Measurements from ENCODE around the gene TTC4.

Gene TTC4, protein sequence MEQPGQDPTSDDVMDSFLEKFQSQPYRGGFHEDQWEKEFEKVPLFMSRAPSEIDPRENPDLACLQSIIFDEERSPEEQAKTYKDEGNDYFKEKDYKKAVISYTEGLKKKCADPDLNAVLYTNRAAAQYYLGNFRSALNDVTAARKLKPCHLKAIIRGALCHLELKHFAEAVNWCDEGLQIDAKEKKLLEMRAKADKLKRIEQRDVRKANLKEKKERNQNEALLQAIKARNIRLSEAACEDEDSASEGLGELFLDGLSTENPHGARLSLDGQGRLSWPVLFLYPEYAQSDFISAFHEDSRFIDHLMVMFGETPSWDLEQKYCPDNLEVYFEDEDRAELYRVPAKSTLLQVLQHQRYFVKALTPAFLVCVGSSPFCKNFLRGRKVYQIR

DNA sequence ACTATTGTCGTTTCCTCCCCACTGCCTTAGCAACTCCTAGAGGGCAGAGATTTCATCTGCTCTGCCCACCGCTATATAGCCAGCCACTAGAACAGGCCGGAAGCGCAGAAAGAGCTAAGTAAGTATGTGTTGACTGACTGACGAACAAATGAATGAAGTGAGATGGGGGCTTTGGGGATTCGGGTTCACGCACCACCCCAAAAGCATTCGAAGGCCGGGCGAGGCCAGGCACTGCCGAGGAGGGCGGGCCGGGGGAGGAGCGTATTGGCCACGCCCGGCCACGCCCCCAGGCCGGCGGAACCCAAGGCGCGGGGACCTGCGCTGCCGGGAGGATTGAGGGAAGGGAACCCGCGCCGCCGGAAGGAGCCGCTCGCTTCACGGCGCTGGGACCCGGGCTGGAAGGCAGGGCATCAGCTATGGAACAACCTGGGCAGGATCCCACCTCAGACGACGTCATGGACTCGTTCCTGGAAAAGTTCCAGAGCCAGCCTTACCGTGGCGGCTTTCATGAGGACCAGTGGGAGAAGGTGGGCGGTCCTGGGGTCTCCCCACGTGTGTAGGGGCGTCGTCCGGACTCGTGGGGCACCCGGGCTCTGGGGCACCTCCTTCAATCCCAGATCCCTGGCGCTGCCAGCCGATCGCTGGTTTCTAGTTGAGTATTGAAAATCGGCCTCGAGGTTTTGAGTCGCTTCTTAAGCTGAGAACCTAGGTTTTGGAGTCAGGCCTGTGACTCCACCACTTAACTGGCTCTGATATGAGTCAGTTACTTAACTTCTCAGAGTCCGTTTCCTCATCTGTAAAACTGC, at the start of gene TTC4:
TTC4 (plus strand) TSS at position 369 of the 806 bp plus-strand sequence; CDS start at position 417, 48 bp downstream.
- peak; percentile 21 for DNase-seq

GRCh38 chr1:54666333-54666732, 49.3 kb upstream of the TTC4 start:
- no peak for DNase-seq

DNA sequence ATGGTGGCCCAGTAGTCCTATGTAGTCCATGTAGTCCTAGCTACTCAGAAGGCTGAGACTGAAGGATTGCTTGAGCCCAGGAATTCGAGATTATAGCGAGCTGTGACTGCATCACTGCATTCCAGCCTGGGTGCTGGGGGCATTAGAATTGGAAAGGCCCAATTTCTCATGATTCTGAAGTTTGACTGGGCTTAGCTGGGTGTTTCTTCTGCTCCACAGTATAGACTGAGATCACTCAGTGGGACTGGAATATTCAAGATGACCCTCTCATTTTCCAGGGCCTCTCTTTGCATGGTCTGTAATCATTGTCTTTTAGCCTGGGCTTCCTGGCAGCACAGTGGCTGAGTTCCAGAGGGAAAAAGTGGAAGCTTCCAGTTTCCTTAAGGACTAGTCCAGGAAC, 47.9 kb upstream of the TTC4 start:
- DNase-seq = no peak

DNA sequence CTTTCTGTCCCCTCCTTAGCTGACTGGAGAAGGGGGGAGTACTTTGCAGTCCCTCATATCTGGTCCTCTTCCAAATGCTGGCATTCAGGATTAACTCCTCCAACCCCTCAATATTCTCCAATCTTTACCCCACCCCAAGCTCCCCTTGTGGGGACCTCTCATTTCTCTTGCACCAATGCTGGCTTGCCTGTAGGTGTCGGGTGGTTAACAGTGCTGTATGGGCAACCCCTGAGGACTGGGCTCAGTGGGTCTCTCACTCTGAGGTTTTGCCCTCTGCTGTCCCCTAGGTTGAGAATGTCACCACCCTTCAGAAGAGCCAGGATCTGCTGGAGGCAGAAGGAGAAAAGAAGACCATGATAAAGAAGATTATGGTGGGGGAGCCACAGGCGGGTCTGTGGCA, 47.1 kb upstream of the TTC4 start:
- DNase-seq = no peak

DNA sequence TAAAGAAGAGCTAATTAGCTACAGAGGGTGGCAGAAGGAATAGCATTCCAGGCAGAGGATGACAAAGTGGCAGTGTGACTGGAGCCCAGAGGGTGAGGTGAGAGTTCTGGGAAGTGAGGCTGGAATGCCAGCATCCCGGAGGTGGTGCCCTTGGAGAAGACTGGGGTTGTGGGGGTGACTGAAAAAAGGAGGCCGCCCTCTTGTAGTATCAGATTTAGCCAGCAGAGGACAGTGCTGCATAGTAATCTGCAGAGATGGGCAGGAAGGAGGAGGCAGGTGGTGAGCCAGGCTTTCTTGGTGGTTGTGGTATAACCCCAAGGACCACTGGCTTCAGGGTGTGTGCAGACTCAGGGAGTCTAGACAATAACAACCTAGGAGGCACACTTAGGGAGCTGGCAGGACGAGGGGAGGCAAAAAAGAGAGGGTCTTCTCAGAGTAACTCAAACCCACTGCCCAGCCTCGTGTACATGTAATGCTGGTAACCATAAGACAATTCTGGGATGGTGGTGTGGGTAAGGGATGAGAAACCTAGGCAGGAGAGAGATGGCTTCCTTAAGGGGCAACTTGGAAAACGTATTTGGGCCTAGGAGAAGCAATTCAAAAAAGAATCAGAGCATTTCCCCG, 43.6 kb upstream of the TTC4 start:
- no peak for DNase-seq

DNA sequence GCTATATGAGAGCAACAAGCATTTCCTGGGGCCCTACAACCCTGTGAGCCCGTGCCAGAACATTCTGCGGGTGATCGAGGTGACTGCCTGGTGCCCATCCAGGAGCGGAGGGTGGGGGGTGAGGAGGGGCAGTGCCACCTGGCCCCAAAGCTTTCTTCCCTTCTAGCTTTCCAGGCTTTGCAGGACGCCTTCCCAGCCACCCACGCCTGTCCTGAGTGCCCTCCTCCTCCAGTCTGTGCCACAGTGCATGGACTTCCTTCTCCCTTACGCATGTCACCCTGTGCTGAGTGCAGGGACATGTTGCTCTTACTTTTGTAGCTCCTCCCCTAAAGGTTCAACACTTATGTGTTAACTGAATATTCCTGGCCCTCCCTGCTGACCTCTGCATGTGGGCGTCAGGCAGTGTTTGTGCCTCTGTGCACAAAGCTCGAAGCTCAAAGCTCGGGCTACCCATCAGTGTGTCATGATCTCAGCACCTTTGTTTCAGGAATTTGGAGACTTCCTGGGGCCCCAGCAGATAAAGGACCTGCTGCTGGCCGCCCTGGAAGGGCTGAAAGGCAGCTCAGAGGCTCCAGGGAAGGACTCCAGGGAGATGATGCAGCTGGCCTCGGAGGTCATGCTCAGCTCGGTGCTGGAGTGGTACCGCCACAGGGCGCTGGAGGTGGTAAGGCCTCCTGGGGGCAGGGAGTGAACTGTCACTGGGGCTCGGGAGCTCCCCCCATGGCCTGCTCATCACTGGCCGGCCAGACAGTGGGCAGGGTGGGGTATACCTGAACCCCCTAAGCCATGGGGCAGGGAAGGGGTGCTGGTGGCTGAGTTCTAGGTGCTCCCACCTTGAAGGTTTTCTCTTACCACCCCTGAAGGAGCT, 36.7 kb upstream of the TTC4 start:
- DNase-seq = no peak

GRCh38 chr1:54679706-54680105, 36.0 kb upstream of the TTC4 start:
- no peak for DNase-seq

DNA sequence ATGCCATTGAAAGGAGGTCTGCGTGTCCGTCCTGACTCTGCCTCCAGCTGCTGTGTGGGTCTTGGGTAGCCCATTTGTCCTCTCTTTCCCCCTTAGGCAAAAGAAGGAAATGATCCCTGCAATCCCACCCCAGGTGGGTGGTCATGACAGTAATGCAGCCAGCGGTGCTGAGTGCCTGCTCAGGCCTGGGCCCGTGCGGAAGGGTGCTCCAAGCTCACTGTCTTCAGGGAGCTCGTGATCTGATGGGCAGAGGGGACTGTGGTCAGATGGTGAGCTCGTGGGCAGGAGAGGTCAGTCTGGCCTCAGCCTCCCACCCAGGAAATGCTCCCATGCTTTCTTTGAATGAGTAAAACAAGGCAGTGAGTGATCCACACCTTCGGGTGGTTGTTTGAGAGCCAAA, 35.3 kb upstream of the TTC4 start:
- no peak for DNase-seq

GRCh38 chr1:54681358-54681757, 34.3 kb upstream of the TTC4 start:
- DNase-seq = no peak

DNA sequence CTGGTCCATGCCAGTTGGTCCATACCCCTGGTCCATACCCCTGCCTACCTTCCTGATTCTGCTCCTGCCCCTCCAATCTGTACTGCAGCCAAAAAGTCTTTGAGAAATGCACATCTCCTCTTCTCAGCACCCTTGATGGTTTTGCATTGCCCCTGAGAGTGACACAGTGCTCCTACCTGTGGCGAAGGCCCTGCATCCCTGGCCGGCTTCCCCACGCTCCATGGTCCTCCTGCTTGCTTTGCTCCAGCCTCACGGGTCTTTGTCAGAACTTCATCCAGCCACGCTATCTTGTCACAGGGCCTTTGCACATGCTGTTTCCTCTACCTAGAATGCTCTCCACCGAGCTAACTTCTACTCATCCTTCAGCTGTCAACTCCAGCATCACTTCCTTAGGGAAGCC, 32.2 kb upstream of the TTC4 start:
- DNase-seq = no peak

DNA sequence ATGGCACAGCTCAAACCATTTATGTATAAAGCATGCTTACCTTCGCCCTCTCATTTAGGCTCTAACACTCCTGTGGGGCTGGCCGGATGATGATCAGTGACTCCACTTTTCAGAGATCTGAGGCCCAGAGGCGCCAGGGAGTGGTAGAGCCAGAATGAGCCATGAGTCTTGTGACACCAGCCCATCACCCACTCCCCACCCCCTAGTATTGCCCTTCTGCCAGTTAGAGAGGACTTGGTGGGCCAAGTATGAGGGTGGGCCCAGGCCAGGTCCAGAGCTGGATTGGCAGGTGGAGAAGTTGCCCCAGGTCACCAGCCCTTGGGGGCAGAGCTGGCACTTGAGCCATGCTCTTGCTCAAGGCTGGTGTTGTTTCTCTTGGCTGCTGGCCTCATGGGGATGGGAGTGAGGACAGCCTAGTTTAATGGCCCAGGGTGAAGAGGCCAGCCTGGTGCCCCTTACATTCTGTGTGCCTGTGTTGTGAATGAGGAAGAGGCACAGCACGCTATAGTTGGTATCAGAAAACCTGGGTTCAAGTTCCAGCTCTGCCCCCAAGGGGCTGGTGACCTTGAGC, 30.2 kb upstream of the TTC4 start:
- no peak for DNase-seq

- DNase-seq = no peak
These were observed 29.5 kb upstream of the TTC4 start for GRCh38 chr1:54686155-54686554.

- DNase-seq = no peak
These were observed 20.9 kb upstream of the TTC4 start for GRCh38 chr1:54694771-54695170.

- no peak for DNase-seq
These were observed 20.4 kb upstream of the TTC4 start for GRCh38 chr1:54695221-54695620.

GRCh38 chr1:54695764-54696163, 19.9 kb upstream of the TTC4 start:
- no peak for DNase-seq

- DNase-seq = no peak
These were observed 19.4 kb upstream of the TTC4 start for GRCh38 chr1:54696262-54696661.

DNA sequence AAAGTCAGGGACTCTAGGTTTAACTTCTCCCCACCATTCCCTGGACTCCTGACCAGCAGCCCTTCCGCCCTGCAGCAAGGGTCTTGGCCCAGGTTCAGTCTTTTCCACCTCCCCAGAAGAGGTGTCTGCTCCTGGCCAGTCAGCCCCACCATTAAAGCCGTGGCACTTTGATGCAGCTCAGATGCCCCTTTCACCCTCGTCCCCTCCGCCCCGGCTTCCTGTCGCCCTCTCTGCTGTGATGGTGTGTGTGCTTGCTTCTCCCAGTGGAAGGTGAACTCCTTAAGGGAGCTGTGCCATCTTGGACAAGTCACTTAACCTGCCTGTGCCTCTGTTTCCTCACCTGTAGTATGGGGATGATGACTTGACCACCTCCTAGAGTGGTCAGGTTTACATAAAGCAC, 17.8 kb upstream of the TTC4 start:
- no peak for DNase-seq

- DNase-seq = no peak
These were observed 17.3 kb upstream of the TTC4 start for GRCh38 chr1:54698346-54698745.

DNA sequence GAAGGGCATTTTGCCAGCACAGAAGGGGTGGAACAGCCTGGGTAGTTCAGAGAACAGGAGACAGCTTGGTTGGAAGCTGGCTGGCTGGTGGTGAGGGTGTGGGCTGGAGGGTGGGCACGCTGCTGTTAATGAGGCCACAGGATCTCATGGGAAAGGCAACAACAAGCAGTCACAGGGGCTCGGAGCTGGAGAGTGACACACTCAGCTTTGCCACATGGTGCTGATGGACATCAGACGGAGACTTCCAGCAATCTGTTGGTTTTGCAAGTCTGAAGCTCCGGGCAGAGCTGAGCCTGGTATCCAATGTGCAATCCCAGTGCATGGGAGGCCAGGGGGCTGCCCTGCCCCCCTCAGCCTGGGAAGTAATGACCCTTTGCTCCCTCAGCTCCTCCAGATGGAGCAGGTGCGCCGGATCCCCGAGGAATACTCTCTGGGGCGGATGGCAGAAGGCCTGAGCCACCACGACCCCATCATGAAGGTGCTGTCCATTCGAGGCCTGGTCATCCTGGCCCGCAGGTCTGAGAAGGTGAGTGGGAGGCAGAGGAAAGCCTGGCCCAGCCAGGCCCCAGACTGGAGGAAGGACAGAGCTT, 15.6 kb upstream of the TTC4 start:
- DNase-seq = no peak

DNA sequence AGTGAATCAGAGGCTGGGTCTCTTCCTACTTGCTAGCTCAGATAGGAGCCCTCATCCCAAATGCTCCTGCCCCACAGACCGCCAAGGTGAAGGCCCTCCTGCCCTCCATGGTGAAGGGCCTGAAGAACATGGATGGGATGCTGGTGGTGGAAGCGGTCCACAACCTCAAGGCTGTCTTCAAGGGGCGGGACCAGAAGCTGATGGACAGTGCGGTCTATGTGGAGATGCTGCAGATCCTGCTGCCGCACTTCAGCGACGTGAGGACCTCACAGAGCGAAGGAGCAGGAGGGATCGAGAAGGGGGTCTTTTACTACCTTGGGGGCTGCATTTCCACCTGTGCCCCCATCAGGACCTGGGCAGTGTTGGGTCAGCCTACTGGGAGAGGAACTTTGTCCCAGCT, 14.6 kb upstream of the TTC4 start:
- no peak for DNase-seq

- no peak for DNase-seq
These were observed 13.7 kb upstream of the TTC4 start for GRCh38 chr1:54701996-54702395.

DNA sequence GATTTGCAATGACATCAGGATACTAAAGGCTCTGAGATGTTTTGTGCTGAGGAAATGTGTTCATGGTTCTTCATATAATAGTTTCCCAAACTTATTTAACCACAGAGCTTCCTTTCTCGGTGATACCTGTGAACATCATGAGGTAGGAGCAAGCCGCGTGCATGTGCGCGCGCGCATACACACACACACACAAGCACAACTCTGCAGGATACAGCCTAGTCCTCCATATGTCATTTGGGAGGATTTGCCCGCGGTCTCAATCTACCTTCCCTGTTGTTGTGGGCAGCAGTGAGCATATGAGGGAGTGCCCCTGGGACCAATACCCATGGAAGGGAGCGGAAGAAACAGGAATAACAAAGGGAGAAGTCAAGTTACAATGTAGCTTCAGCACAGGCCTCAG, 12.2 kb upstream of the TTC4 start:
- DNase-seq = no peak
